DMS79 (cell line): Measurements from ENCODE around the gene ACSL6.

Experiments used
- DNase-seq: peaks from one replicate; lab custom pipeline; 2025; lab: John Stamatoyannopoulos, UW

Gene ACSL6

GRCh38 chr5:131999441-132000240 is 11.8 kb downstream of the ACSL6 start:
- no peak for DNase-seq

- DNase-seq: no peak
These were observed 12.4 kb downstream of the ACSL6 start for GRCh38 chr5:131999041-131999440.

- no peak for DNase-seq
These were observed 12.9 kb downstream of the ACSL6 start for GRCh38 chr5:131998431-131999040.

DNA sequence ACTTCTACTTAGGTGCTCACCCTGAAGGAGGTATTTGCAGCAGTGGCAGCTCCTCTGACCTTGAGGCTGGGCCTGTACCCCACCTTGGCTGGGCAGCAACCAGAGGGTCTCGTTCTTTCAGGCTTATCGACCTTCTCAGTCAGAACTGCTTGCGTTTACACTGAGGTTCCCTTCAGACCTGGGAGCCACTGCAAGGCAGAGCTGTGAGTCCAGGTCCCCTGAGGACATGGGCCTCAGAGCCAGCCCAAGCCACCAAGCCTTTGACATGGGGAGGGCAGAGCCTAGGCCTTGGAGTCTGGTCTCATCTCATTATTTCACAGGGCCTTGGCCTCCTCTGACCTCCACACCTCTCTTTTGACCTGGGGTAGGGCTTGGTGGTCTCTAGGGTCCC is 13.7 kb downstream of the ACSL6 start:
- no peak for DNase-seq

DNA sequence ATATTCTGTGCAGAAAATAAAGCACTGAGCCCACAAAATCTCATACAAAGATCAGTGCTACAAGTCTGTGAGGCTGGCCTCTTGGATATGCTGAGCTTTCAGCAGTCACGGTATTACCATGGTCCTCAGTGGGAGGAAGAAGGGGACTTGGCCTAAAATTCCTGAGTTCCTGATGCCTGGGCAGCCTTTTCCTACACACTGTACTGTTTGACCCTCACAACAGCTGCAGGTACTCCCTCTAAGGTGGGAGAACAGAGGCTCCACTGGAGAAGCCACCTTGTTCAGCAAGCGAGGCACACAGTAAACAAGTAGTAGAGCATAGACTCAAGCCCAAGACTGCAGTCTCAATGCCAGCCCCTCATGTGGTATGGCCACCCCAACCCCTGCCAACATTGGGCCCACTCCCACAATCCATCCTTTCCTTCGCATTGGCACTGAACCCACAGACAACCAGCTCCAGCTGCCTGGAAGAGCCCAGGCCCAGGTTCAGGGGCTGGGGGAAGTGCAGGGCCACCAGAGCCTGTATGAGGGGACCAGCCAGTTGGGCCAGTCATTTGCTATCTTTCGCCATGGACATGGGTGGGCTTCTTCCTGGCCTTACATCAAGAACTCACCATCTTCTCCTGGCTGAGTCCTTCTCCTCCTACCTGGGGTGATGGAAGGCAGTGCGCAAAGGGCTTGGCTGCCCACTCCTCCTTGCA is 14.3 kb downstream of the ACSL6 start:
- no peak for DNase-seq

GRCh38 chr5:131996210-131997025 is 15.0 kb downstream of the ACSL6 start:
- no peak for DNase-seq

DNA sequence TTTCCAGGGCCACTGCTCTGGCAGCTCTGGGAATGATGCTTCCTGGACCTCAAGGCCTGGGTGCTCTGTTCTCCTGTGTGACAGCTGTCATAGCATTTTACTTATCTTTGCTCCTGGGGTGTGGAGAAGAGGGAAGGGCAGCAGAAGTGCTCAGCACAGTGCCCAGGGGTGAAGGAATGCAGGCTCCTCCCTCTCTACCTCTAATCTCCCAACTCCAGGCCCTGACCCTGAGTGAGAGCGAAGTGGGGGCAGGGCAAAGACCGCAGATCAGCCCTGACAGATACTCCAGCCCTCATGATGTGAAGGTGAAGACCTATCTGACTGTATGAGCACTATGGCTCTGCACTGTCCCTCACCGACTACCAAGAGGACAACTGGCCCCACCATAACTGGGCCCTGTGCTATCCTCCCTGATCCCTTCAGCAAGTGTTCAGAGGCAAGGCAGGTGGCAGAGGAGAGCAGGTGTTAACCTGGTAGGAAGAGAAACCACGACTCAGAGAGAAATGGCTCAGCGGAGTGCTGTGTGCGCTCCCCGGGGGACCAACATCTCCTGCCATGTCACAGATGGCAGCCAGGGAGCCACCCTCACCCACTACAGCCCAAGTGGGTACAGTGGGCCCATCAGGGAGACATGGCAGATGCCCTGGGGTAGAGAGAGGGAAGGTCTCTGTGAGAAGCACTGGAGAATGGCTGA is 16.8 kb downstream of the ACSL6 start:
- no peak for DNase-seq

GRCh38 chr5:131994090-131994489 is 17.4 kb downstream of the ACSL6 start:
- DNase-seq: no peak

- DNase-seq: no peak
These were observed 17.8 kb downstream of the ACSL6 start for GRCh38 chr5:131993676-131994075.

- no peak for DNase-seq
These were observed 19.1 kb downstream of the ACSL6 start for GRCh38 chr5:131992370-131992769.

- no peak for DNase-seq
These were observed 19.7 kb downstream of the ACSL6 start for GRCh38 chr5:131991593-131992324.

DNA sequence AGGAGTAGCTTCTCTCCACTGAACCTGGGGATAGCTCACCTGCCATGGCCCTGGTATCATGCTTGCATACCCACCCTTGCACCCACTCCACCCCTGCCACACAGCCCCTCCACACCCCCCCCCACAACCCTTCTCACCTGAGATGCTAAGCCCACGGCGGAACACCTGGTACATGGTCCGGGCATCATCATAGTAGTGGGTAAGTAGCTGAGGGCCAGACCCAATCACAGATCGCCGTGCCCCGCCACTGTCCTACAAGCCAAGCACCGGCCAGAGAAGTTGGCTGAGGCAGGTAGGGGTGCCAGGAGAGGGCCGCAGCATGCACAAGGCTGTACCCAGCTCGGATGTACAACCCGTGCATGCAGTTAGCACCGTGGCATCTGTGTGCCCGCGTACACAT is 20.7 kb downstream of the ACSL6 start:
- DNase-seq: no peak

DNA sequence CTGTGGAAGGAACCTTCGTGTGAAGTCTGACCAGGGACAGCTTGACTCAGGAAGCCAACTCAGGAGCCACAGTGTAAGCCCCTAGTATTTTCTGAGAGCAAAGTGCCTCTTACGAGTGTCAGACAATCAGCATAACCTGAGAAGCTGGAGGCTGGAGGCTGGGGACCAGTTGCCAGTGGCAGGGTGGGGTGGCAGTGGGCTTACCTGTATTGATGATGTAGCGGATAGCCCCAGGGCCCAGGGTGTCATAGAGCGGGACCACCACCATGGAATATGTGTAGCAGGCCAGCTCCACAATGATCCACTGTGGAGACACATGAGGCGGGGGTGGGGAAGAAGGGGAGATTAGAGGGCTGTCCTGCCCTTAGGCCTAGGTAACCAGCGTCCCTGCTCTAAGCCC is 22.9 kb downstream of the ACSL6 start:
- DNase-seq: no peak

- no peak for DNase-seq
These were observed 24.2 kb downstream of the ACSL6 start for GRCh38 chr5:131987251-131987650.

DNA sequence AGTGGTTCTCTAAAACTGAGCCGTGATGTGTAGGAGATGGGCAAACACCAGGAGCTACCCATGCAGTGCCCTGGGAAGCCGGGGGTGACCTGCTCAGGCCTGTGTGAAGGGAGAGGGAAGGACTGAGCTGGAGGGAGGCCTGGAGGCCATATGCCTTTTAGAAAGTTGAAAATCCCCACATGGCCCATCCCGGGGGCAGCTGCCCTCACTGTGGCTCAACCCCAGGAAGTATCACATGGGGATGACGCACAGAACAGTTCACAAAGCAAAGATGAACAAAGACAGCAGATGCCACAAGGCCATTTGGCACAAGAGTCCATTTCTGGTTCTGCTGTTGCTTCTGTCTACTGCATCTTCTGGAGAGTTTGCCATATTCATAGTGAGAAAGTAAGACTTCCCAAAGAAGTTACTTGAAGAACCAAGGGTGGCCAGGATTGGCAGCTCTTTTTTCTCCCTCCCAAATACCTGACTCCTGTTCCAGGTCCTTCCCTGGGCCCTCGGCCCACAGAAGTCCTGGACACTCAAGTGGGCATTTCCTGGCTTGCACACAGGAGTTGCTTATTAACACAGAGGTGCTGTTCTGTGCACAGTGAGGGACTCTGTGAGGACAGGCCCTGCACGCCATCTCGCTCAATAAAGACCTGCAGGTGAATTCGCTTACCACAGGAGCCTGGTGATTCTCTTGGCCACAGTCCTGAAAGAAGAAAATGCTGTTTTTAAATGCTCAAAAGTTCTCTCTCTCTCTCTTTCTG is 25.1 kb downstream of the ACSL6 start:
- DNase-seq: no peak

DNA sequence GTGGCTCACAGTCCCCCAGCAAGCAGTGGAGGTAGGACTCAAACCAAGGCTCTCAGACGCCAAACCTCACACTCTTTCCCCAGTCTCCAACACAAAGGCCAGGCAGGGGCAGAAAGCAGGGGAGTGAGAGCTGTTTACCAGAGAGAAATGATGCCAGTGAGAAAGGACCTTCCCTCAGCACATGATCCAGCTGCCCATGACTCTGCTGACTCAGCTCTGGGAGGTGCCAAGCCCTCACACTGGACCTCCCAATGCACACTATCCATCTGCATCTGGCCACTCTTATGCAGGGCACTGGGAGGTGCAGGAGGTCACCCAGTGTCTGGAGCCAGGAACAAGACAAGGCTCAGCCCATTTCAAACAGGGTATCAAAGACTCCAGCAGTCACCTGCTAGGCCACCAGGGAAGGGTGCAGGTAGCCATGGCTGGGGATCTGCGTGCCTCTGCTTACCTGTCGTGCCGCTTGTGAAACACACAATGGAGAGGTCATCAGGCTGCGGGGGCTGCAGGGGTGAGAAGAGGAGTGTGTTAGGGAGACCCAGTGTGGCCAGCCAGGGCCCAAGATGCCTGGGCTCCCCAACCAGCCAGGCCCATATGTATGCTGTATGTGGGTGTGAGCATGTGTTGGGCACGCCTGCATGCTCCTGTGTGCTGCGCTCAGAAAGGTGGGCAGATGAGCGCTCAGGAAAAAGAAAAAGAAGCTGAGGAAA is 26.3 kb downstream of the ACSL6 start:
- DNase-seq: no peak

DNA sequence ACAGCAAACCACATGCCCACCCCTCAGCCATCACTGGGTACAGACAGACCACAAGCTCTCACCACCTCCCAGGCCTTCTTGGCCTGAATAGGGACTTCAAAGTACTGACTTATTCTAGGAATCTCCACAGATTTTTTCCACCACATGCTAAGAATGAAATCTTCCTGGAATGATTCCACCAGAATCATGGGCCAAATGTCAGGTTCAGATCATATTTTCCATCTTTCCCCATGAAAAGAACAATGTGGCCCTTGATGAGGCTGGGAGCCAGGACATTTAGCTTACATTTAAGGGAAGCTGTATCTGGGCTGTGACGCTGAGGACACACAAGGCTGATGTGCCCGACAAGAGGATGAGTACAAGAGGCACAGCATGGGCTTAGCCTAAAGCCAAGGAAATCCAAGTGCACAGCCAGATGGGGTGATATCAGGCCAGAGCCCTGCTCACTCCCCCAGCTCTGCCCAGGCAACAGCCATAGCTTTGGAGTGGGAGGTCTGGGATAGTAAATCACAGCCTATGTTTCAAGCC is 28.1 kb downstream of the ACSL6 start:
- no peak for DNase-seq

DNA sequence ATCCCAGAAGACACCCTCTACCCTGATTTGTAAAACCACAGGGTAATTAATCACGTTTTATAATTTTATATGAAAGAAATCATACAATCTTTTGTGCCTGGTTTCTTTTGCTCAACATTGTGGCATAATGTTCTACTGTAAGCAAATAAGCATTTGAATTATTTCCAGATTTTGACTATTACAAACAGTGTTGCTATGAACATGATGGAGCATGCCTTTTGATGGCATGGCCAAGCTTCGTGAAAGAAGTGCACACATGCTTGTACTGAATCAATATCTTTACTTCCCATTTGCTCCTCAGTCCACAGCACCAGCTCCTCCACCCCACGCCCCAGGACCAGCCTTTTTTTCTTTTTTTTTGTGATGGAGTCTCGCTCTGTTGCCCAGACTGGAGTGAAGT is 29.9 kb downstream of the ACSL6 start:
- DNase-seq: no peak

- DNase-seq: no peak
These were observed 30.8 kb downstream of the ACSL6 start for GRCh38 chr5:131980696-131981095.
